ENCODE measurements around the gene SLC25A21. TPM values are rescaled to one million over a fixed set of nuclear protein-coding genes. Genes with fewer than 3 reads are reported as not detected.
"Not testable (repeated sequence)": the region's sequence is repeated elsewhere in the genome, so short reads cannot be mapped to it uniquely, and the experiment has no call there.

Gene SLC25A21
- total RNA-seq, 2 experiments from 2014 or later: not detected

DNA sequence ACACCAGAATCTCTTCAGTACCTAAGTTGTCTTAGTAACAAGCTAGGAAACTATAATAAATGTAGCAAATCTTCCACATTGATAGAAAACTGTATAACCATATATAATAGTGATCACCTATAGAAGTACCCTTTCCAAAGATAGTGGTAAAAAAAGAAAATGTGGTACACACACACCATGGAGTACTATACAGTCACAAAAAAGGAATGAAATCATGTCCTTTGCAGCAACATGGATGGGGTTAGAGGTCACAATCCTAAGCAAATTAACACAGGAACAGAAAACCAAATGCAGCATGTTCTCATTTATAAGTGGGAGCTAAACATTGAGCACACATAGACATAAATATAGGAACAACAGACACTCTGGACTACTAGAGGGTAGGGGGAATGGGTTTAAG, 90.5 kb downstream of the SLC25A21 start:
- TF ChIP-seq, protein P1, sequence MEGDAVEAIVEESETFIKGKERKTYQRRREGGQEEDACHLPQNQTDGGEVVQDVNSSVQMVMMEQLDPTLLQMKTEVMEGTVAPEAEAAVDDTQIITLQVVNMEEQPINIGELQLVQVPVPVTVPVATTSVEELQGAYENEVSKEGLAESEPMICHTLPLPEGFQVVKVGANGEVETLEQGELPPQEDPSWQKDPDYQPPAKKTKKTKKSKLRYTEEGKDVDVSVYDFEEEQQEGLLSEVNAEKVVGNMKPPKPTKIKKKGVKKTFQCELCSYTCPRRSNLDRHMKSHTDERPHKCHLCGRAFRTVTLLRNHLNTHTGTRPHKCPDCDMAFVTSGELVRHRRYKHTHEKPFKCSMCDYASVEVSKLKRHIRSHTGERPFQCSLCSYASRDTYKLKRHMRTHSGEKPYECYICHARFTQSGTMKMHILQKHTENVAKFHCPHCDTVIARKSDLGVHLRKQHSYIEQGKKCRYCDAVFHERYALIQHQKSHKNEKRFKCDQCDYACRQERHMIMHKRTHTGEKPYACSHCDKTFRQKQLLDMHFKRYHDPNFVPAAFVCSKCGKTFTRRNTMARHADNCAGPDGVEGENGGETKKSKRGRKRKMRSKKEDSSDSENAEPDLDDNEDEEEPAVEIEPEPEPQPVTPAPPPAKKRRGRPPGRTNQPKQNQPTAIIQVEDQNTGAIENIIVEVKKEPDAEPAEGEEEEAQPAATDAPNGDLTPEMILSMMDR (IDR thresholded peaks at IDR 0.05): no peak
- CTCF ChIA-PET: no interaction called here
- H3K27me3 Mint-ChIP-seq: no peaks in the 10 kb centered on the region
- no peak overlapping the region for H3K27ac ChIP-seq (ENCODE audit: low read depth in 1 of 2, low read length in 2 of 2)
- peaks cover 7% of the 10 kb centered on the region for H3K9me3 Mint-ChIP-seq
- H3K27me3 ChIP-seq (ENCODE audit: control insufficient read depth in 1 of 2, insufficient read depth in 2 of 2, low read length in 2 of 2): no peaks in the 10 kb centered on the region
- H3K4me3 ChIP-seq (ENCODE audit: low read length): no peak overlapping the region
- no peak overlapping the region for H3K27ac Mint-ChIP-seq
- no peaks in the 10 kb centered on the region for H3K4me1 ChIP-seq (ENCODE audit: insufficient read depth, low read length)
- ATAC-seq (ENCODE audit: poor library complexity): no peak
- POLR2A ChIA-PET: no interaction called here
- intact Hi-C loops (cut with DNase I, micrococcal nuclease): no loop called here
- H3K9me3 ChIP-seq (ENCODE audit: control insufficient read depth in 1 of 2, insufficient read depth in 1 of 2, low read length in 2 of 2): peaks cover 0 to 3% of the 10 kb centered on the region in 2 experiments
- H3K4me3 Mint-ChIP-seq: no peak overlapping the region
- H3K36me3 Mint-ChIP-seq (ENCODE audit: low read depth): no peaks in the 10 kb centered on the region
- no peaks in the 10 kb centered on the region for H3K4me1 Mint-ChIP-seq (ENCODE audit: low read depth)
- no peaks in the 10 kb centered on the region for H3K36me3 ChIP-seq (ENCODE audit: insufficient read depth, low read length)
- DNase-seq: no peak

DNA sequence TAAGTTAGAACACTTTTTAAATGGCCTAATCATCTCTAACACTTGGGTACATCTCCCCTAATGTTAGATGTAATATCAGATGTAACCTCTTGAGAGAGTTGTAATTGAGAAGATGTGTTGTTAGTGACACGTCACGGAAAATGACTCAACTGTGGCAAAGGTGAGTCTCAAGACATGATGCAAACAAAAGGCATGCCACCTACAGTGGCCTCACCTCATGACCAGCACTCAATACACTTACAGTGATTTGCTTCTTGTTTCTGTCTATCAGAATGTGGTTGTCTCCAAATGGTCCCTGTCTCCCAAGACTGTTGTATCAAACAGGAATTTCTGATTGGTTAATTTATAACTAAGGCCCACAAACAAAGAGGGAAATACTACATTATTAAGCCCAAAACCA, 91.2 kb downstream of the SLC25A21 start:
- Histone ChIP-seq H3K27ac (ENCODE audit: low read depth in 1 of 2, low read length in 2 of 2) (no peak overlapping the region), H3K4me3 (ENCODE audit: low read length) (no peak overlapping the region), H3K9me3 (ENCODE audit: control insufficient read depth in 1 of 2, insufficient read depth in 1 of 2, low read length in 2 of 2) (peaks cover 0 to 3% of the 10 kb centered on the region in 2 experiments), H3K27me3 (ENCODE audit: control insufficient read depth in 1 of 2, insufficient read depth in 2 of 2, low read length in 2 of 2) (no peaks in the 10 kb centered on the region), H3K4me1 (ENCODE audit: insufficient read depth, low read length) (no peaks in the 10 kb centered on the region), H3K36me3 (ENCODE audit: insufficient read depth, low read length) (no peaks in the 10 kb centered on the region)
- DNase-seq: no peak
- CTCF ChIA-PET: no interaction called here
- H3K4me1 Mint-ChIP-seq (ENCODE audit: low read depth): no peaks in the 10 kb centered on the region
- TF ChIP-seq, protein P1 (IDR thresholded peaks at IDR 0.05): no peak
- POLR2A ChIA-PET: no interaction called here
- no peak overlapping the region for H3K27ac Mint-ChIP-seq
- no peak for ATAC-seq (ENCODE audit: poor library complexity)
- H3K9me3 Mint-ChIP-seq: peaks cover 4% of the 10 kb centered on the region
- intact Hi-C loops (cut with DNase I, micrococcal nuclease): no loop called here
- H3K36me3 Mint-ChIP-seq (ENCODE audit: low read depth): no peaks in the 10 kb centered on the region
- H3K4me3 Mint-ChIP-seq: no peak overlapping the region
- H3K27me3 Mint-ChIP-seq: no peaks in the 10 kb centered on the region

DNA sequence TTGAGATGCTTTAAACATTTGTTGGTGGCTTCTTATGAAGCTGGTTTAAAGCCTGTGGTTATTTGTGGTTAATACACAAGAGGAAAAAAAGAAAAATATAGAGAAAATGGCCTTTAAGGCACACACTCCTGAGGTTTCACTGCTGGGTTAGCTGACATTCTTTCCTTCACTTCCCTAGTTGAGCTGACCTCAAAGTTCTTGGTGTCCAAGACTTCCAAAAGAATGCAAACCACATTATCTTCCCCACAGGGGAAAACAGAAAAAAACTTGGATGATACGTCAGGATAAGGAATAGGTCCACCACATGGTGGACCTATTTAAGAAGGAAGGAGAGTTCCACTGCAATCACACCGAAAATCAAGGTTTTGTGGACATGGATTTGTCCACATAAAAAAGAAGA, 94.3 kb downstream of the SLC25A21 start:
- no peaks in the 10 kb centered on the region for H3K27me3 Mint-ChIP-seq
- Histone ChIP-seq H3K4me1 (ENCODE audit: insufficient read depth, low read length) (no peaks in the 10 kb centered on the region), H3K27ac (ENCODE audit: low read depth in 1 of 2, low read length in 2 of 2) (no peak overlapping the region), H3K36me3 (ENCODE audit: insufficient read depth, low read length) (no peaks in the 10 kb centered on the region), H3K27me3 (ENCODE audit: control insufficient read depth in 1 of 2, insufficient read depth in 2 of 2, low read length in 2 of 2) (no peaks in the 10 kb centered on the region), H3K9me3 (ENCODE audit: control insufficient read depth in 1 of 2, insufficient read depth in 1 of 2, low read length in 2 of 2) (peaks cover 0 to 9% of the 10 kb centered on the region in 2 experiments), H3K4me3 (ENCODE audit: low read length) (no peak overlapping the region)
- H3K9me3 Mint-ChIP-seq: peaks cover 6% of the 10 kb centered on the region
- H3K4me3 Mint-ChIP-seq: no peak overlapping the region
- ChIA-PET CTCF (interaction anchor here (0.6 kb wide), 1 partner anchor 1592 kb away, joined by 3 read pairs; no protein-coding TSS in a partner anchor), POLR2A (no interaction called here)
- no peaks in the 10 kb centered on the region for H3K4me1 Mint-ChIP-seq (ENCODE audit: low read depth)
- no peak for DNase-seq
- intact Hi-C loops (cut with DNase I, micrococcal nuclease): no loop called here
- no peak overlapping the region for H3K27ac Mint-ChIP-seq
- H3K36me3 Mint-ChIP-seq (ENCODE audit: low read depth): no peaks in the 10 kb centered on the region
- ATAC-seq (ENCODE audit: poor library complexity): no peak
- TF ChIP-seq, protein P1 (IDR thresholded peaks at IDR 0.05): no peak

DNA sequence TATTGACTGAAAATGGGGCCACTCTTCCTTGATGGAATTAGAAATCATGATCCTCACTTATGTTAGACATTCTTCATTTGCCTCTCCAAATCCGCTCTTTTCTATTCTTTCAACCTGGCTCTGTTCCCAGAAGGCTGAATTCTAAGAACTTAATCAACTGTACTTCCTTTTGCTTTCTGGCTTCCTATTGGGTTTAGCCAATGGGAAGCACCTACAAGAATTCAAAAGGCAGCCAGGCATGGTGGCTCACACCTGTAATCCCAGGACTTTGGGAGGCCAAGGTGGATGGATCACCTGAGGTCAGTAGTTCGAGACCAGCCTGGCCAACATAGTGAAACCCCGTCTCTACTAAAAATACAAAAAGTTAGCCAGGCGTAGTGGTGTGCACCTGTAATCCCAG, 98.1 kb downstream of the SLC25A21 start:
- H3K27me3 ChIP-seq (ENCODE audit: control insufficient read depth in 1 of 2, insufficient read depth in 2 of 2, low read length in 2 of 2); CTCF ChIA-PET; H3K36me3 ChIP-seq (ENCODE audit: insufficient read depth, low read length); H3K4me3 ChIP-seq (ENCODE audit: low read length); ATAC-seq (ENCODE audit: poor library complexity); H3K9me3 Mint-ChIP-seq; H3K27ac Mint-ChIP-seq; H3K4me3 Mint-ChIP-seq; H3K4me1 ChIP-seq (ENCODE audit: insufficient read depth, low read length); H3K36me3 Mint-ChIP-seq (ENCODE audit: low read depth); H3K4me1 Mint-ChIP-seq (ENCODE audit: low read depth); H3K27me3 Mint-ChIP-seq; H3K27ac ChIP-seq (ENCODE audit: low read depth in 1 of 2, low read length in 2 of 2); H3K9me3 ChIP-seq (ENCODE audit: control insufficient read depth in 1 of 2, insufficient read depth in 1 of 2, low read length in 2 of 2); POLR2A ChIA-PET; intact Hi-C loops (cut with DNase I, micrococcal nuclease); DNase-seq: not testable (repeated sequence)

Measured in CD4-positive, alpha-beta T cell (primary cell).